COLO668 (cell line): ENCODE measurements around the gene GPSM1.

Experiments used
- DNase-seq: peaks from one replicate; lab custom pipeline; 2025; ENCODE audit not compliant: unreplicated experiment; lab: John Stamatoyannopoulos, UW

The GPSM1 gene

DNA sequence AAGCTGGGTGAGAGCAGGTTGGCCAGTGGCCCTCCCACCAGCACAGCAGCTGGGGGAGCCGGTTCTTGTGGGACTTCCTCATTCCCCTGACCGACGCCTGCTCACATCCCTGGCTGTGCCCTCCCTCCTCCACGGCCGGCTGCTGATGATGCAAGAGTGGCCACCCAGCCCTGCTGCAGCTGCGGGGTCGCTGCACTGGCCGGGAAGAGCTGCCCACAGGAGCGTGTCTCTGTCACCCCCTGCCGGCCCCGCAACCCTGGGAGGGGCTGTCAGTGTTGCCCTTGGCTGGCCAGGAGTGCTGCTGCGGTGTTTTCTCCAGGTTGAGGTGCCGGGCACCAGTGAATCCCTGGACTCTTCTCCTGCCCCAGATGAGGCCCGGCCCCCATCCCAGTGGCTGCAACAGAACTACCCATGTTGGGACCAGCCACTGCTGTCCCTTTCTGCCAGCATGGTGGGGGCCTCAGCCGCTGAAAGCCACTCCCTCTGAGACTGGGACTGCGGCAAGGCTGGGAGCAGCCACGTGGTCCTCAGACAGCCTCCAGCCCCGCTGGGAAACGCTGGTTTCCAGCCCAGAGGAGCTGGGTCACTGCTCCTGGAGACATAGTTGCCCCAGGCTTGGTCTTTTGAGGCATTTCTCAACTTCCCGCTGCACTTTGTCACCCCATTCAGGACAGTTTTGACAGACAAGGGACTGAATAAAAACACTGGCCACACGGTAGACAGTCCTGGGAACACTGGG lies 45.4 kb downstream of the GPSM1 start:
- DNase-seq = peak; percentile 49

DNA sequence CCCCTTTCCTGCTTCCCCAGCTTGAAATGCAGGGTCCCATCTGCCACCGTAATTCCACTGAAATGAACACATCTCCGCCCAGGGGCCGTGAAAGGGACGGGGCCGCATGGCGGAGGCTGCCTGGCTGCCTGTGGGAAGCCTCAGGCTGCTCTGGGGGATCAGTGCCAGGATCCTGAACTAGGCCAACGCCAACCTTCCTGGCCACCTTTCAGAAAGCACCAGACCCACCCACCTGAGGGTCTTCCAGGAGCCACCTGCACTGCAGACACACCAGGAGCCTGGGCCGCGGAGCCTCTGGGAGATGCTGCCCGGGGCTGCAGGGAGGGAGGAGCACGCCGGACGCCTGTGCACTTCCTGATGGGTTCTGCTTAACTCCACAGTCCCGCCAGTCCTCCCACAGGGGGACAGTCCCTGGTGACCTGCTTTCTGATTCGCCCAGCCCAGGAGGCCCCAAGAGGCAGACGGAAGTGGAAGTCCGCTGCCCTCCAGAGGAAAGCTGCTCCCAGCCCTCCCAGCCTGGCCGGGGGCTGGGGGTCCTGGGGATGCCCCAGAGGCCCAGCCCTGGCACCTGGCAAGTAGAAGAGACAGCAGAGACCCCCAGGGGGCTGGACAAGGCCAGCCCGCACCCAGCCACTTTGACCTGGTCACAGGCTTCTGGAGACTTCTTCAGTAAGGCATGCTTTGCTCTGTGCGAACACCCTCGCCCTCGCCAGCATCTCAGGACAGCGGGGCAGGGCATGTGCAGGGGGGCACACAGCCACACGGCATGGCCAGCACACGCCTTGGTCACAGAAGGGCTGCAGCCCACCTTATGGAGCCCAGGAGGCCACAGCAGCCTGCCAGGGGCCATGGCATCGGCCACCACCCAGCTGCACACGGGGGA lies 46.2 kb downstream of the GPSM1 start, which contains the start of gene CARD9:
CARD9 (minus strand) TSS at position 370 of the 883 bp plus-strand sequence. CDS start 1,591 bp downstream, outside the sequence.
- DNase-seq = no peak

DNA sequence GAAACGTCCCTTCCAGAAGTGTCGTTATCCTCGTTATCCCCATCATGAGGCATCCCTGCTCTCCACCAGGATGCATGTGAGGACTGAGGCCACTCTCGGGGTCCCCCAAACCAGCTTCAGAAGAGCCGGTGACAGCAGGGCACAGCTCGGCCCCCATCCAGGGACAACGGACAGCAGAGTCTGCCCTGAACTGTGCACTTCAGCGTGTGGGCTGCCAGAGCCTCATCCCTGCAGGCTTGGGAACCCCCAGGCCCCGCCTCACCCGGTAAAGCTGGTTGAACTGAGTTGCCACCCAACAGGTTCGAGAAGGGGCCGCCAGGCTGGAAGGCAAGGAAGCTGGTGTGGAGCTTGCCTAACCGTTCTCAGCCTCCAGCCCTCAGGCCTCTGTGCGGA lies 46.8 kb downstream of the GPSM1 start:
- no peak for DNase-seq

DNA sequence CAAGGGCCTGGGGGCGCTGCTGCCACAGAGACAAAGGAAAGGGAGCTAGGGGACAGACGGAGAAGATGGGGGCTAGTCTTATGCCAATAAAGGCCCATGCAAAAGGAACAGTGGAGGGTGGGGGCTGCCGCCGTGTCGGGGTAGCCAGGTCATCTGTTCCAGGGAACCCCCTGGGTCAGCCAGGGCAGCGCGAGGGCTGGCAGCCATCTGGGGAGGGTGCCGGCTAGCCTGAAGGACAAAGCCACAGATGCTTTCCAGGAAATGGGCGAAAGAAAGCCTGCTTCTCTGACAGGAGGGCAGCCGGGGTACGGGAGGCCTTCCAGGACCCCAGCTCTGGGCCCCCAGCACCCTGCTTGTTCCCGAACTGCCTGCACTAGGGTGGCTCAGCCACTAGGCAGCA lies 47.8 kb downstream of the GPSM1 start:
- no peak for DNase-seq

DNA sequence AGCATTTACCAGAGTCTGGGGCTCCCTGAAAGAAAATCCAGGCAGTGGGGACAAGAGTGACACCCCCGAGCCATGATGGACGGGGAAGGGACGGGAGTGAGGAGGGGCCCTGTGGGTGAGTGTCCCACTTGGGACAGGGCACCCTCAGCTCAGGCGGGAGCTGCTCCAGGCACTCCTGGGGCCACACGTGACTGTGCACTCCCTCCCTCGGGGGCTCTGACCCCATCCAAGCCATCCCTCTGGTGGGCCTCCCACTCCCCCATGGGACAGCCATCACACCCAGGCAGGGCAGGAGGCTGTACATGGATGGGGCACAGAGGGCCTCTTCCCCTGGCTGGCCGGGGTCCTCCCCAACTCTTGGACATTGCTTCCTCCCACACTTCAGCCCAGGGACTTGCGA lies 49.1 kb downstream of the GPSM1 start:
- DNase-seq = no peak

DNA sequence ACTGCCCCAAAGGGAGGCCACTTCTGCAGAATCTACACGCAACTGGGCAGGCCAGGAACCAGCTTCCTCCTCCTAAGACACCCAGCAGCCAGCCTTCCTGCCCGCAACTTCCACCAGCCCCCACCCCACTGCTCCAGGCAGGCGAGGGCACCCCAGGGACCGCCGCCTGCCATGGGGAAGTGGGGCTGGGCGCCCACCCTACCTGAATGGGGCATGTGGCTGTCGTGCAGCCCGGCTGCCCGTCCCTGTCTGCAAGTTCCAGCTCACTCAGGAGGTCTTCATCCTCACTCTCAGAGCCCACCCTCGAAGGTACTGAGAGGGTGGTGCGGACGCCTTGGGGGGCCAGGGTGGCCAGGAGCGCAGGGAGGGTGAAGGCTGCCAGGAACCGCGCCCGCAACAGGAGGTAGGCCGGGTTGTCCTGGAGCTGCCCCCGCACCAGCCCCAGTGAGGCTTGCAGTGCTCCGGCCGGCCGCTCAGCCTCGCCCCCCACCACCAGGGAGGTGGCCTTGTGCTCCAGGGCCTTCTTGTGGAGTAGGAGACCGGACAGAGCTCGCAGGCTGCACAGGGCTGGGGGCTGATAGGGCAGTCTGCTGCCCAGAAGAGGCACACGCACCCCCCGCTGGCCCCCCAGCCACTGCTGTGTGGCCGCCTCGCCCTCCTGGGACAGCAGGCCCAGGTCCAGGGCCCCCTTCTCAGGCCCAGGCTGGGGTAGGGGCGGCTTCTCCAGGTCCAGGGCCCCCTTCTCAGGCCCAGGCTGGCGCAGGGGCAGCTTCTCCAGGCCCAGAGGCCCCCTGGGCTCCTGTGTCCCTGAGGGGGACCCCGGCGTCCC lies 50.2 kb downstream of the GPSM1 start:
- DNase-seq = no peak

DNA sequence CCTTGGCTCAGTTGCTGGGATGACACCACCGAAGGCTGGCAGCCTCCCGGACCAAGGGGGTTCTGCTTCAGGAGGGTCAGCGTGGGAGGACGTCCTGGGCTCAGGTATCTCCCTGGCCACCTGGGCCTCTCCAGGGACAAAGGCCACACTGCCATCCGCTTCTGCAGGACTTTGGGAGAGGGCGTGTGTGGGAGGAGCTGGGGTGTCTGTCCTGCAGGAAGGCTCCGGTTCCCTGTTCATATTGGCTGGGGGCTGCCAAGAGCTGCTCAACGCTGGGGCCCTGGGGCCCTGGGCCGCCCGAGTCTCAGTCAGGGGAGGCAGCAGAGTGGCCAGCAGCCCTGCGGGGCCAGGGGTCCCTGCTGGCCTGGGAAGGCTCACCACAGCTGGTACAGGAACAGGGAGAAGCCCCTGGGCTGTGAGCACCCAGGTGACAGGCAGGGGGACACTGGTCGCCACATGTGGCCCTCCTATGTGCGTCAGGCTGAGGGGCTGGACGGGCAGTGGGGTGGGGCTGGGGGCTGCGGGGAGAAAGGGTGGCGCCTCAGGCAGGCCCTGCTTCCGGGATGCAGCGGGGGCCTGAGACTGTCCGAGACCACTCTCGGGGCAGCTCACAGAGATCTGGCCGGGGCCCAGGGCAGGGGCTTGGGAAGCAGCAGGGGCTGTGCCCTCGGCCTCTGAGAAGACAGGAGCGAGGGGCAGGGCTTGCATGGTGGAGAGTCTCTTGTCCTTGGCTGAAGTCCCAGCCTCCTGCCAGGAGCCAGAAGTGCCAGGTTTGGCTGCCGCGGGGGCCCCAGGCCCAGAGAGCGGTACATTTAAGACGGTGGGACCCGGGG lies 51.0 kb downstream of the GPSM1 start:
- DNase-seq = no peak

DNA sequence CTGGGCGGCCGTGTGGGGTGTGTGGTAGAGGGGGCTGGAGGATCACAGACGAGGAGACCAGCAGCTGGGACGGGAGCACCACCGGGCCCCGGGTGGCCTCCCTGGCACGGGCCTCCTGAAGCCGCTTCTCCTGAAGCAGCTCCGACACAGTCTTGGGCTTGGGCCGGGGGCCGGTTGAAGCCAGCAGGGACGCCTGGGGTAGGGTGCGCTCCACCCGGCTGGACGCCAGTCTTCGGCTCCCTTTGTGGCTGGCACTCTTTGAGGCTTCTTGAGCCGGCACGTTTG lies 51.6 kb downstream of the GPSM1 start:
- no peak for DNase-seq

DNA sequence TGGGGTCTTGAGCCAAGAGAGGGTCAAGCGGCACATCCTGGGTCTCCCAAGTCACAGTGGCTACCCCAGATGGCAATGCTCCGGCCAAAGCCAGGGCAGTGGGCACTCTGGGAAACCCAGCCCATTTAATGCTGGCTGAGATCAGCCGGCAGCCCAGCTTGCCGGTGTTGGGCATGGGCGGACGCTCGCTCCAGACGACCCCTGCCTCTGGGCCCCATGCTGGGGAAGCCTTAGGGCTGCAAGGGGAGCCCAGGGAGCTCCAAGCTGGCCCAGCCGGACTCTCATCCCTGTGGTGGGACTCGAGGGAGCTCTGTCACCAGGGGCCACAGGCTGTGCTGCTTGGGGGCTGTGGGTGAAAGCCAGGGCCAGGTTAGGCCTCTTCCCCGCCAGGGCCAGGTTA lies 52.1 kb downstream of the GPSM1 start:
- no peak for DNase-seq

DNA sequence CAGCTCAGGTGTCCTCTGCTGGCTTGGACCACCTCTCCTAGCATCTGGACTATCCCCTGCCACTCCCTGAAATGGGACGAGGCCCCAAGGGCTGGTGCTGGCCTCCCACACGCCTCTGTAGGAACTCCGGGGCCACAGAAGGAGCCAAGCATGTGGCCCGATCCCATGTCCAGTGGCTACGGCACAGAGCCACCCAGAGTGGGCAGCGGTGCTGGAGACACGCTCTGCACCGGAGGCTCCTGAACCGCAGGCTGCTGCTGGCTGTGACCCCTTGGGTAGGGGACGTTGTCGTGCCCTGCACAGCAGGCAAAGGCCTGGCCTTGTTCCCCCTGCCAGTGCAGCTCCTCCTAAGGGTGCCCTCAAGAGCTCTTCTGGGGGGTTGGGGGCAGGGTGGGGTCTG lies 52.6 kb downstream of the GPSM1 start:
- no peak for DNase-seq

DNA sequence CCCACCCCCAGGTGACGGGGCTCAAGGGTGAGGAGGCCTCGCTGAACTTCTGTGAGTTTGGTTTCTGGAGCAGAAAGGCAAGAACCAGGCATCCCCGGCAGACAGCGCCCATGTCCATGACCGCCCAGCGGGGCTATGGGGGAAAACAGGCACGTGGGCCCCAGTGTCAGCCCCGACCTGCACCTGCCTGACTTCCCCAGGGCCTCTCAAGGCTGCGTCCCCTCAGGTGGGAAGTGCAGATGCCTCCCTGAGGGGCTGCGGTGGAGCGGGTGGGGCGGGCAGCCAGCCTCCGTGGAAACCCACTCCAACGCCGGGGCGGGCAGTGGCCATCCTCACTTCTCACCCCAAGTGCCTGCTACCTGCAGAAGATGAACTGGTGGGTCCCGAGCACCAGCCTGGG lies 53.0 kb downstream of the GPSM1 start:
- DNase-seq = no peak

DNA sequence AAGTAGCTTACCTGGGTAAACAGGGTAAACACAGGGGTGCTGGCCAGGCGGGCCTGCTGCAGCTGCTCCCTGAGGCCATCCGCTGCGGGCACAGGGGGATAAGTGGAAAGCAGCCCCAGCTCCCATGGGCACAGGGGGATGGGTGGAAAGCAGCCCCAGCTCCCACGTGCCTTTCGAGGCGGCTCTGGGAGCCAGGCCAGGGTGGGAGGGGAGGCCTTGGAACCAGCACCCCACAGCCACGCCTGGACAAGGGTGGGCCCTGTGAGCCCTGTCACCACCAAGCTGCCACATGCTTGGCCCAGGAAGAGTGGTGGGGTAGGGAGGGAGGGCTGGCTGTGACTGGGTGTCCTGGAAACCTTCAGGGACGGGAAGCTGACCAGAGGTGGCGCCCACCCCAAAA lies 54.0 kb downstream of the GPSM1 start:
- DNase-seq = no peak

DNA sequence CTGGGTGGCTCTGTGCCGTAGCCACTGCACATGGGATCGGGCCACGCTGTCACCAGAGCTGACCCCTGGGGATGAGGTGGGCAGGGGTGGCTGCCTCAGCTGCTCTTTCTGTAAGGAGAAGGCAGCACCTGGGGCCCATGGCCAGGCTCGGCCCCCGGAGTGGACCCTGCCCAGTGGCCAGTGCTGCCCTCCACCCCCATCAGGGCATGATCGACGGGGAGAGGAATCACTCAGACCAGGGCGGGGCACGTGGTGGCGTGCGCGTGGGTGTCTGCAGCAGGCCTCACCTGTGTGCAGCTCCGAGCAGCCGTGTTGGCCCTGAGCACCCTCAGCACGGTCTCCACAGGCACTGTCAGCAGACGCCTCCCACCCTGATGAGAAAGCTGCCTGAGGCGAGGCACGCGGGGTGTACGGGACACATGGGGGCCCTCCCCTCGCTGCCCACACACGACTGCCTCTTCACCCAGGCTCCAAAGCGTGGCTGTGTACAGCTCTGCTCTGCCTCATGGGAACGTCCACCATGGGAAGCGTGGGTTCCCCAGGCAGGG lies 54.7 kb downstream of the GPSM1 start:
- DNase-seq = no peak

DNA sequence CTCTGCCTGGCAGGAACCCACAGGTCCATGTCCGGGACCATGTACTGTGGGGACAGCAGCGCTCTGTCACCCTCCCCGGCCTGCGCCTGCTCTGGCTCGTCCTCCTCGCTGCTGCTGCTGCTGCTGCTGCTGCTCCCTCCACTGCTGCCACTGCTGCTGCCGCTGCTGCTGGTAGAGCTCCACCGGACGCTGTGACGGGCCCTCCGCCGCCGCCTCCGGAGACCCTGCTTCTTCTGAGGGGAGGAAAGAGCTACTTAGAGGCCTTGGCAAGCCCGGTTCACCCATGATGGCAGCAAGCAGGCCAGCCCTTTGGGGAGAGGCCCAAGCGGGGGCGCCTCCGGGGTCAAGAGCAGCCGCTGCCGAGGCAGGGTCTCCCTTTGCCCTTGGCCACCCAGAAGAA lies 56.1 kb downstream of the GPSM1 start:
- no peak for DNase-seq

DNA sequence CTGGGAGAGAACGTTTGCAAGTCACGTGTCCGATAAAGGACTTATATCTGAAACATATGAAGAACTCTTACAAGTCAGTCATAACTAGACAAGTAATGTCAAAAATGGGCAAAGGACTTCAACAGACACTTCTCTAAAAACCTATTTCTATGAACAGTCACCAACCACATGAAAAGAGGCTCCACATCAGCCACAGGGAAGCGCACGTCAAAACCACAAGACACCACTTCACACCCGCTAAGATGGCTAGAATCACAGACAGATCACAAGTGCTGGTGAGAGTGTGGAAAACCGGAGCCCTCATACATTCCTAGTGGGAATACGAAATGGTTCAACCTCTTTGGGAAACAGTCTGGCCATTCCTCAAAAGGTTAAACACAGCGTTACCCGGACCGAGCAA lies 57.7 kb downstream of the GPSM1 start:
- no peak for DNase-seq

DNA sequence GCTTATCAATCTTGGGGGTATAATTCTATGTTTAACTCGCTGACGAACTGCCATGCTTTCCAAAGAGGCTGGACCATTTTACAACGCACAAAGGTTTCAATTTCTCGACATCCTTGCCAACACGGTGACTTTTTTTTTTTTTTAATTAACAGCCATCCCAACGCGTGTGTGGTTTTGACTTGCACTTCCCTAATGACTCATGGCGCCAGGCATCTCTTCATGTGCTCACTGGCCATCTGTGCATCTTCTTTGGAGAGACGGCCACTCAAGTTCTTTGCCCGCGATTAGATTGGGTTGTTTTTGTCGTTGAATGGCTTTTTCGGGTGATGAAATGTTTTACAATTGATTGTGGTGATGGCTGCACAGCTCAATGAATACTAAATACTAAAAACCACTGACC lies 58.7 kb downstream of the GPSM1 start:
- DNase-seq = no peak

DNA sequence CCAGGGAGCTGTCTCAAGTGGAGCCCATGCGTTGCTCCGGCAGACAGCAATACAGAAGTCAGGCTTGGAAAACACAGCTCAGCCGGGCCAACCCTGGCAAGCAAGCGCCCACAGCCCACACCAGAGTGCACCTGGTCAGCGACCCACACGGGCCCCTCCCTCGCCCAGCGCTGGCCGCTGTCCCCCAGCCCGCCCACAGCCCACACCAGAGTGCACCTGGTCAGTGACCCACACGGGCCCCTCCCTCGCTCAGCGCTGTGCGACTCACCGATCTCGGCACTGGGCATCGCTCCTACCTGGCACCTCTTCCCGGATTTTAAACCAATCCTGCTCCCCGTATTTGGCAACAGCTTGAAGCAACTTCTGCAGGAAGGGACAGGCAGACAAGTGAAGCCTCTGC lies 59.9 kb downstream of the GPSM1 start:
- DNase-seq = no peak

DNA sequence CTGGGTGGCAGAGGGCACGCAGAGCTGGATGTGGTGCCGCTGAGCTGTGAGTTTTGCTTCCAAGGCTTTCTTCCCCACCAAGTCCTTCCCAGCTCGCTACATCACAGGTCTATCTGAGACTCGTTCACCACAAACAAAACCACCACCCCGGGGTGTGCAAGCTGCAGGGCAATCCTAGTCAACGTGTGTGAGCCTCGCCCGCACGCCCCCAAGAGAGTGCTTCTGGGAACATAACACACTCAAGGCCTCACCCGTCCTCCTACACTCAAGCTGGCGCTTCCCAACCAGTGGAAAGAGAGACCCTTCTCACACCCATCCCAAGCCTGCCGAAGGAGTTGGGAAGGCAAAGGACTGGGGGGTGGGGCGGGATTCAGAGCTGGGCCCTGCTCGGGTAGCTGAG lies 62.1 kb downstream of the GPSM1 start:
- DNase-seq = no peak

DNA sequence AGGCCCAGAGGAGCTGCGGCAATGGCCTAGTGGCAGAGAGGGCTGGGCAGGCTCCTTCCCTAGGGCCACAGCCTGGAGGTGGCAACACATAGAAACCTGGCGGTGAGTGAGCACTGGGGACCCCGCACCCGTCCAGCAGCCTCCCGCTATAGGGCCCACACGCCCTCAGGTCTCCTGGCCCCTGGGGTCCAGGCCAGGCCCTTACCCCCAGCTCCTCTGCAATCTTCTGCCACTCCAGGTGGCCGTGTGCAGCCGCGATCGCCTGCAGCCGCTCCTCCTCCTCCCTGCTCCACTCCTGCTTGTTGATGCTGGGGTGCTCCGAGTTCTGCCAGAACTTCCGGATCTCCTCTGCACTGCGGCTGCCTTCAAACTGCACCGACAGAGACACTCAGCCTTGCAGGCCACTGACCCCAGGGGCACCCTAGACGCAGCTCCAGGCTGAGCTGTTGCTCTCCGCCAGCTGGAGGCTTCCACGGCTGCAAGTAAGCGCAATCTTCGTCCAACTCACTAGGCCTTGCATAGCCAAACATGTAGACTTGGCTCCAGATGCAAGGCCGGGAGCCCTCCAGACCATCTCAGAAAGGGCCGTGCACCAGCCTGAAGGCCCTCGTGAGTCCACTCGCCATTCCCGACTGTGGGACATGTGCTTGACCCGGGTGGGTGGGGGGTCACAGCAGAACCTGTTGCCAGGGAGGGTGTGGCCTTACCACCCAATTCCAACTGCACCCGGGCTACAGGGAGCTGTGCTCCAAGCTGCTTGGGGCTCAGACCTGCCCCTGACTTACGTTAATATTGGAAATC lies 64.6 kb downstream of the GPSM1 start:
- no peak for DNase-seq
